ENCODE measurements around the gene CAPRIN2.

DNA sequence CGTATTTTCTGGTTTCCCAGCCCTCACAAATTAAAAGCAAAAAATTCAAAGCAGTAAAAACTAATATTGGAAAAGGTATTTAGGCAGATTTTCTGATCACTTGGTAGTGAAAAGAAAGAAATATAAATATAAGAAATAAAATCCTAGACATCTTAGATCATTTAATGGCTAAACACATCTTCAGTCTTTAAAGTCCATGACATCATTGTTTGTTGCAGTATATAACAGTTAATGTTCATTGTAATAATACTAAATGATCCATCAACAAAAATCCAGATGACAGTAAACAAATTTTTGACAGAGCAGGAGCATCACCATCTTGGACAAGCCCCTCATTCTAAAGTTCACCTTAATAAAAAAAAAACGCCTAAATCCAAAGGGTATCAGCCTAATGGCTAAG is 29.2 kb upstream of the CAPRIN2 start:
- TF ChIP-seq MAZ (IDR thresholded peaks at IDR 0.05; ENCODE audit: borderline replicate concordance, low read depth, low read length) (no peak), BHLHE40 (IDR thresholded peaks at IDR 0.05; ENCODE audit: low read depth, low read length) (no peak), MXI1 (IDR thresholded peaks at IDR 0.05; ENCODE audit: borderline replicate concordance, low read depth, low read length) (no peak), CEBPB (IDR thresholded peaks at IDR 0.05; ENCODE audit: low read depth, low read length) (no peak), POLR2A (IDR thresholded peaks at IDR 0.05; ENCODE audit: low read depth, low read length) (no peak), RFX5 (IDR thresholded peaks at IDR 0.05; ENCODE audit: low read depth, low read length) (no peak), NFE2L2 (IDR thresholded peaks at IDR 0.05; ENCODE audit: low read depth, low read length) (no peak), FOS (IDR thresholded peaks at IDR 0.05; ENCODE audit: low read depth, low read length) (no peak), CHD1 (IDR thresholded peaks at IDR 0.05; ENCODE audit: low read depth, low read length) (no peak), SMC3 (IDR thresholded peaks at IDR 0.05; ENCODE audit: low read depth, low read length) (no peak)
- TF ChIP-seq, protein P1, sequence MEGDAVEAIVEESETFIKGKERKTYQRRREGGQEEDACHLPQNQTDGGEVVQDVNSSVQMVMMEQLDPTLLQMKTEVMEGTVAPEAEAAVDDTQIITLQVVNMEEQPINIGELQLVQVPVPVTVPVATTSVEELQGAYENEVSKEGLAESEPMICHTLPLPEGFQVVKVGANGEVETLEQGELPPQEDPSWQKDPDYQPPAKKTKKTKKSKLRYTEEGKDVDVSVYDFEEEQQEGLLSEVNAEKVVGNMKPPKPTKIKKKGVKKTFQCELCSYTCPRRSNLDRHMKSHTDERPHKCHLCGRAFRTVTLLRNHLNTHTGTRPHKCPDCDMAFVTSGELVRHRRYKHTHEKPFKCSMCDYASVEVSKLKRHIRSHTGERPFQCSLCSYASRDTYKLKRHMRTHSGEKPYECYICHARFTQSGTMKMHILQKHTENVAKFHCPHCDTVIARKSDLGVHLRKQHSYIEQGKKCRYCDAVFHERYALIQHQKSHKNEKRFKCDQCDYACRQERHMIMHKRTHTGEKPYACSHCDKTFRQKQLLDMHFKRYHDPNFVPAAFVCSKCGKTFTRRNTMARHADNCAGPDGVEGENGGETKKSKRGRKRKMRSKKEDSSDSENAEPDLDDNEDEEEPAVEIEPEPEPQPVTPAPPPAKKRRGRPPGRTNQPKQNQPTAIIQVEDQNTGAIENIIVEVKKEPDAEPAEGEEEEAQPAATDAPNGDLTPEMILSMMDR (conservative IDR thresholded peaks at IDR 0.05; ENCODE audit: low read depth, low read length) = no peak
- TF ChIP-seq, protein P2, sequence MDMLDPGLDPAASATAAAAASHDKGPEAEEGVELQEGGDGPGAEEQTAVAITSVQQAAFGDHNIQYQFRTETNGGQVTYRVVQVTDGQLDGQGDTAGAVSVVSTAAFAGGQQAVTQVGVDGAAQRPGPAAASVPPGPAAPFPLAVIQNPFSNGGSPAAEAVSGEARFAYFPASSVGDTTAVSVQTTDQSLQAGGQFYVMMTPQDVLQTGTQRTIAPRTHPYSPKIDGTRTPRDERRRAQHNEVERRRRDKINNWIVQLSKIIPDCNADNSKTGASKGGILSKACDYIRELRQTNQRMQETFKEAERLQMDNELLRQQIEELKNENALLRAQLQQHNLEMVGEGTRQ (IDR thresholded peaks at IDR 0.05; ENCODE audit: low read depth, low read length) = no peak
- TF ChIP-seq, protein P3, sequence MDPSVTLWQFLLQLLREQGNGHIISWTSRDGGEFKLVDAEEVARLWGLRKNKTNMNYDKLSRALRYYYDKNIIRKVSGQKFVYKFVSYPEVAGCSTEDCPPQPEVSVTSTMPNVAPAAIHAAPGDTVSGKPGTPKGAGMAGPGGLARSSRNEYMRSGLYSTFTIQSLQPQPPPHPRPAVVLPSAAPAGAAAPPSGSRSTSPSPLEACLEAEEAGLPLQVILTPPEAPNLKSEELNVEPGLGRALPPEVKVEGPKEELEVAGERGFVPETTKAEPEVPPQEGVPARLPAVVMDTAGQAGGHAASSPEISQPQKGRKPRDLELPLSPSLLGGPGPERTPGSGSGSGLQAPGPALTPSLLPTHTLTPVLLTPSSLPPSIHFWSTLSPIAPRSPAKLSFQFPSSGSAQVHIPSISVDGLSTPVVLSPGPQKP (IDR thresholded peaks at IDR 0.05; ENCODE audit: borderline replicate concordance, low read depth, low read length) = no peak

Measured in IMR-90 (cell line).